GM19239 (cell line): Measurements from ENCODE around the gene B9D1.
"Not testable (repeated sequence)": the region's sequence is repeated elsewhere in the genome, so short reads cannot be mapped to it uniquely, and the experiment has no call there.

Source experiments
- DNase-seq: peaks from one replicate; pipeline ENCODE4 v3.0.0; 2011; ENCODE audit warnings: low spot score; ENCODE audit not compliant: insufficient read length
- FAIRE-seq: peaks from 2 replicates; lab custom pipeline; 2011; peaks lifted over from hg19 to GRCh38; lab: Jason Lieb, UNC

B9D1 gene

GRCh38 chr17:19361326-19361725, 1.2 kb downstream of the B9D1 start:
- FAIRE-seq (no peak), DNase-seq (no peak)

- FAIRE-seq: no peak
- DNase-seq: no peak
These were observed 1.8 kb downstream of the B9D1 start for GRCh38 chr17:19360772-19361171.

- FAIRE-seq (no peak), DNase-seq (no peak)
These were observed 2.7 kb downstream of the B9D1 start for GRCh38 chr17:19359856-19360255.

DNA sequence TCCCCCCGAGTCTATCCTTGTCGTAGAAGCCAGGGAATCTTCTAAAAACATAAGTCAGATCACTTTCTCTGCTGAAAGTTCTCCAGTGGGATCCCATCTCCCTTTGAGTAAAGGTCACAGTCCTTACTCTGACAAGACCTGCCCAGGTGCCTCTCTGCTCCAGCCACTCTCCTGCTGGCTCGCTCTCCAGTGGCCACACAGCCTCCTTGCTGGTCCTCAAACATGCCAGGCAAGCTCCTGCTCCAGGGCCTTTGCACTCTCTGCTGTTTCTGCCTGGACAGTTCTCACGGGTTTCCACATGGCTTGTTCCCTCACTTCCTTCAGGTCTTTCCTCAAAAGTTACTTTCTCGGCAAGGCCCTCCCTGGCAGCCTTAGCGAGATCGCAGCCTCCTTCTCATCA, 3.4 kb downstream of the B9D1 start:
- DNase-seq: no peak
- FAIRE-seq: no peak

DNA sequence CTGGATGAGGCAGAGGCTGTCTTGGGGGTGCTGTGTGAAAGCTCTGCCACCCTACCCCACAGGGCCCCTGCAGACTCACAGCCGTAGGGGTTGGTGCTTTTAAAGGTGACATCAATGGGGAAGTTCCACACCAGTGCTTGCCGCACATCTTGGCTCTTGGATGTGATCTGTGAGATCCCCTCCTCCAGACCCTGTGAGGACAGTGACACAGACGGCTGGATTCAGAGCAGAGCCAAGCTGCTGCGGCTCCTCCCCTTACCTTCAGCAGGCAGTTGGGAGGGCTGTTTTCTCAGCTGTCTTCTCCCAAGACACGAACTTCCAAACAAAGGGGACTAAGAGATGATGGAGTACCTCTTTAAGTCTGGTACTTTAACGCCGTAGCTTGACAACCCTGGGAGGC, 4.8 kb downstream of the B9D1 start:
- DNase-seq (no peak), FAIRE-seq (no peak)

DNA sequence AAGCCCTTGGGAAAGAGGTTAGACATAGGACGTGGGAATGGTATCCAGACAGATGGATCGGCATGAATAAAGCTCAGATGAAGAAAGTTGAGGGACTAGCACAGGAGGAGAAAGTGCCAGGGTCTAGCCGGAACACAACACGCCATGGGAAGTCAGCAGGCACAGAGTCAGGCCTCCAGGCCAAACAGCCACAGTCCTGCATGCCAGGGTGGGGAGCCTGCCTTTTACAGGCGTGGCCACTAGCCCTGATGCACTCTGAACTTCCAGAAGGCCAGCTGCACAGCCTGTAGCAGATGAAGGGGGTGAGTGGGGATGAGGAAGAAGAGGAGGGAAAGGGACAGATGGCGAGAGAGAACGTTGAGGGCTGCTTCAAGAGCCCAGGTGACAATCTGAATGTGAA, 5.2 kb downstream of the B9D1 start:
- no peak for FAIRE-seq
- DNase-seq: no peak

DNA sequence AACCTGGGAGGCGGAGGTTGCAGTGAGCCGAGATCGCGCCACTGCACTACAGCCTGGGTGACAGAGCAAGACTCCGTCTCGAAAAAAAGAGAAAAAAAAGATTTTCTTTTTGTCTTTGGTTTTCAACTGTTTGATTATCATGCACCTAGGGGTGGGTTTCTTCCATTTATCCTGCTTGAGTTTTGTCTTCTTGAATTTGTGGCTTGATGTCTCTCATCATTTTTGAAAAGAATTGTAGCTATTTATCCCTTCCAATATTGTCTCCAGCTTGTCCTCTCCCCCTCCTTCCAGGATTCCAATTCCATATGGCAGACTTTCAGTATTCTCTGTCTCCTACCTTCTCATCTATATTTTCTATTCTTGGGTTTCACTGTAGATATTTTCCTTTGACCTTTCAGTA, 7.8 kb downstream of the B9D1 start:
- DNase-seq (no peak), FAIRE-seq (no peak)

- FAIRE-seq, DNase-seq: not testable (repeated sequence)
These were observed 9.1 kb downstream of the B9D1 start for GRCh38 chr17:19353401-19353800.

GRCh38 chr17:19348806-19349205, 13.7 kb downstream of the B9D1 start:
- FAIRE-seq (no peak), DNase-seq (no peak)

DNA sequence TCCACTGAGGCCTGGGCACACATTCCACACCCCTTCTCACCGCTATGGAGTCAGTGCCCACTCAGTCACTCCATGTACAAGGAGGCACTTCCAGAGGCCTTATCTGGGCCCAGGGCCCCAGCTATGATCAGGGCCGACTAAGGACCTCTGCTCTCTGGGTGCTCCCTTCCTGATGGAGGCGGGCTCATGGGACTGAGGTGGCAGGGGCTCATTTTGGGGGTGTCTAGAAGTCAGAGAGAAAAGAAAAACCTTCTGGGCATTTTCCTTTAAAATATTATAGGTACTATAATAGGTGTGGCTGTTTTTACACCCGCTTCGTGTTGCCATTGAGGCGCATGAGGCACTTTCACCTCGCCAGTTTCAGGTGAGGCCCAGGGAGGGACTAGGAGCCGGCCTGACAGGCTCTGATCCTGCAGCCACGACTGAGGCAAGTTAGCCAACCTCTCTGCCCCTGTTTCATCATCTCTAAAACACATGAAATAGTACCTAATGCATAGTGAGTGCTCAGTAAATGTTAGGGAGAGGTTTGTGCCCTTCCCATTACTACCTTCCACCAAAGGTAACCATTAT, 14.4 kb downstream of the B9D1 start:
- no peak for DNase-seq
- no peak for FAIRE-seq

GRCh38 chr17:19347323-19348080, 15.0 kb downstream of the B9D1 start:
- FAIRE-seq (no peak), DNase-seq (no peak)

GRCh38 chr17:19346351-19347255, 15.9 kb downstream of the B9D1 start:
- no peak for FAIRE-seq
- no peak for DNase-seq

DNA sequence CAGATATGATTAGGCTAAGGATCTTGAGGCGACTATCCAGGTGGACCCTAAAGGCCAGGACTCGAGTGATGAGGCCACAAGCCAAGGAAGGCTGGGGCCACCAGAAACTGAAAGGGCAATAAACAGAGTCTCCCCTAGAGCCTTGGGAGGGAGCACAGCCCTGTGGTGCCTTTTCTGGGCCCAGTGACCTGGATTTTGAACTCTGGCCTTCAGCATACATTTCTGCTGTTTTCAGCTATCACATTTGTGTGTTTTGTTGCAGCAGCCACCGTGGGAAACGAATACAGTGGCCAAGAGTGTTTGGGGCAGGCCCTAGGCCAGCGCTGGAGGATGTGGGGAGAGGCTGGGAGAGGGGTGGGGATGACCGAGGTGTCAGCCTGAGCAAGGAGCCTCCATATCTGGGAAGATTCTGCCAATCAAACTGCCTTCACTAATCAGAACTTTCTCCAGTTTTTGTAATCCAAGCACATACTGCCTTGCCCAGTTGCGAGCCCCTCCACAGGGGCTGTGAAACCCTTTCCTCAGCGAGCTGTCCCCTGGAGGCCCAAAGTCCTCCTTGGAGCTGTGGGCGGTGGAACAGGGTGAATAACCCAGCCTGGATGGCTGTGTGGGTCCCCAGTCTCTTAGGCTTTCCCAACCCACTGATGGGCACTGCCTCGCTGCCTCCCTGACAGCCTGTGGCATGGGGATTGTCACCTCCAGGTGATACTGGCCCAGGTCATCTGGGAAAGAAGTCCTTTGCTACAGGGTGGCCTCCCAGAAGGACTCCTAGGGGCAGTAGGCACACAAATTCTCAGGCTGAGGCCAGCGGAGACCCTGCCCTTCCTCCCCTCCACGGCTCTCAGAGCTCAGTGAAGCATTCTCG, 16.8 kb downstream of the B9D1 start:
- FAIRE-seq: no peak

DNA sequence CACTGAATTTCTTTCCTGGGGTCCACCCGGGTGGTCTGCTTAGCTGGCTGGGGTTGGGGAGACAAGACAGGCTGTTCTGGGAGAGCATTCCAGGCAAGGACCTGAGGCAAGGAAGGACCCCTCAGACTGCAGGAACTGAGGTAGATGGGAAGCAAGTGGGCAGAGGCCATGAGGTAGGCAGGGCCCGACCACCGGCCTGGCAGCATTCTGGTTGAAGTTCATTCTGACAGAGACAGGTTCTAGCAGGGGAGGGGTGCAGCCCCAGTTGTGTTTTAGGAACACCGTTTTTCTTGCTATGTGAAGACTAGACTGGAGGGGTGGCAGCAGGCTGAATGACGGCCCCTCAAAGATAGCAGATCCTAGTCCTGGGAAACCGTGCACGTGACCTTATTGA, 17.5 kb downstream of the B9D1 start:
- FAIRE-seq (no peak), DNase-seq (no peak)

More for the DNA sequence above, 16.8 kb downstream of the B9D1 start:
- DNase-seq: no peak

GRCh38 chr17:19344311-19345066, 18.0 kb downstream of the B9D1 start:
- DNase-seq (no peak), FAIRE-seq (no peak)

DNA sequence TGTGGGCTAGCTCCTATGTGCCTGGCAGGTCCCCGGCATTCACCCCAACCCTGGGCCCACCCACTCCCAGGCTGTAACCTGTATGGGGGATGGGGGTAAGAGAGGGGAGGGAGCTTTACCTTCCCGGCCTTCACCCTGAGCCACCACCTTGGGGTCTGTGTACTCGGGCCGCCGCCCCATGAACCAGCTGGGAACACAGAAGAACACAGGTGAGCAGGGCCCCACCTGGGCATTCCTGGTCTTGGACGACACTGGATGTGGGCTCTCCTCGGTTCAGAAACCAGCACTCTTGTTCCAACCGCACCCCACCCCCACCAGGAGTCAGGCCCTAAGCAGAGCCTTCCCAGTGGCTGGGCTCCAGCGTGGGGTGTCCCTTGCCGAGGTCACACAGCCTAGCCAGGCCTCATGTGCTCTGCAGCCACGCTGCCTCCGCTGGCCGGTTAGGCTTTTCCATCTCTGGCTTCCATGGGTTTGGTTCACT, 18.8 kb downstream of the B9D1 start:
- DNase-seq (no peak), FAIRE-seq (no peak)

GRCh38 chr17:19343256-19343630, 19.3 kb downstream of the B9D1 start:
- FAIRE-seq (no peak), DNase-seq (no peak)

- FAIRE-seq (no peak), DNase-seq (no peak)
These were observed 19.8 kb downstream of the B9D1 start for GRCh38 chr17:19342611-19343255.
